K562 (cell line): Measurements from ENCODE around the gene TRIO. TPM values are rescaled to one million over a fixed set of nuclear protein-coding genes. Genes with fewer than 3 reads are reported as not detected.

Source experiments
- ATAC-seq: fragments of 200-7000 bp; cut with Tn5 transposase; 3 replicates; pipeline ENCODE4 v1.9.1; 2020; ENCODE audit warnings: moderate library complexity
- BruUV-seq: library from RNA; stranded (reverse); fragments of 400-500 nt; replicated peaks from 2 replicates; lab custom pipeline; 2021; lab: Mats Ljungman, UMichigan
- CTCF ChIA-PET: fragments of 300-600 bp; formaldehyde crosslinking; extraction: SDS; loops from one replicate; lab custom pipeline; 2021; ENCODE audit warnings: low intra/inter-chr PET ratio; lab: Yijun Ruan, JAX
- POLR2A ChIA-PET: fragments of 300-600, 350-650 bp; sonication (Branson Sonifier 250); formaldehyde crosslinking; extraction: SDS; loops from one replicate; lab custom pipeline; 2021; ENCODE audit warnings: antibody characterized with exemption, inconsistent platforms; lab: Yijun Ruan, JAX
- DNase-seq, 4 experiments: peaks; one replicate each; pipeline versions ENCODE4 v3.0.0 to v3.0.0-alpha.2; 2011 to 2018; ENCODE audit warnings: low spot score in 3 of 4, mixed read lengths in 3 of 4; ENCODE audit errors: extremely low read depth in 1 of 4
- FAIRE-seq: peaks from 2 replicates; lab custom pipeline; 2011; peaks lifted over from hg19 to GRCh38; lab: Jason Lieb, UNC
- H2AFZ ChIP-seq: 2 replicates; pipeline ENCODE4 v1.6.0; 2011; ENCODE audit warnings: low read depth, low read length, control low read depth, inconsistent platforms
- H3K27ac ChIP-seq: fragments of 200-600 bp; 3 replicates; pipeline ENCODE4 v1.8.0; 2011; ENCODE audit warnings: low read depth, mild to moderate bottlenecking, control low read depth, inconsistent platforms, low read length, moderate library complexity, mixed read lengths; ENCODE audit errors: extremely low read depth
- H3K27me3 ChIP-seq, 2 experiments: fragments of 300-600 bp in 1 of 2; 2 replicates in 1 of 2; 3 replicates in 1 of 2; pipeline versions ENCODE4 v1.6.0 to v1.8.0; 2011; ENCODE audit warnings: inconsistent platforms in 2 of 2, low read length in 2 of 2, mild to moderate bottlenecking in 1 of 2, mixed read lengths in 1 of 2, moderate library complexity in 1 of 2; ENCODE audit not compliant: control insufficient read depth in 2 of 2, insufficient read depth in 2 of 2
- H3K36me3 ChIP-seq: fragments of 300-600 bp; 3 replicates; pipeline ENCODE4 v1.8.0; 2011; ENCODE audit warnings: mild to moderate bottlenecking, low read length, inconsistent platforms; ENCODE audit not compliant: control insufficient read depth, insufficient read depth
- H3K4me1 ChIP-seq, 2 experiments: fragments of 200-600 bp in 1 of 2; replicated peaks in 1 of 2; 2 replicates in 1 of 2; 3 replicates in 1 of 2; pipeline versions ENCODE4 v1.5.1 to v1.8.0; 2011; ENCODE audit warnings: inconsistent platforms in 2 of 2, low read length in 2 of 2, mild to moderate bottlenecking in 1 of 2, mixed read lengths in 1 of 2, moderate library complexity in 1 of 2; ENCODE audit not compliant: control insufficient read depth in 2 of 2, insufficient read depth in 2 of 2
- H3K4me2 ChIP-seq: 2 replicates; pipeline ENCODE4 v1.6.1; 2011; ENCODE audit warnings: low read length, control low read depth, inconsistent platforms, mixed read lengths; ENCODE audit not compliant: insufficient read depth
- H3K4me3 ChIP-seq: fragments of 200-600 bp; sonication (generic), shearing (Covaris generic); 2 replicates; pipeline ENCODE4 v1.5.1; 2016; ENCODE audit warnings: control low read depth, inconsistent platforms
- H3K79me2 ChIP-seq: fragments of 200-600 bp; 3 replicates; pipeline ENCODE4 v1.8.0; 2011; ENCODE audit warnings: low read length, inconsistent platforms; ENCODE audit not compliant: control insufficient read depth, insufficient read depth
- H3K9ac ChIP-seq, 2 experiments: 2 replicates each; pipeline versions ENCODE4 v1.6.0 to v1.6.1; 2011; ENCODE audit warnings: low read depth in 2 of 2, low read length in 2 of 2, control low read depth in 1 of 2, inconsistent platforms in 1 of 2, mild to moderate bottlenecking in 1 of 2, mixed read lengths in 1 of 2; ENCODE audit not compliant: insufficient read depth in 1 of 2
- H3K9me1 ChIP-seq: one replicate; pipeline ENCODE4 v1.6.0; 2011; ENCODE audit warnings: inconsistent platforms, mild to moderate bottlenecking, low read length, moderate library complexity; ENCODE audit not compliant: control insufficient read depth, insufficient read depth
- H3K9me3 ChIP-seq: replicated peaks from 2 replicates; pipeline ENCODE4 v1.5.1; 2011; ENCODE audit warnings: low read depth, low read length, inconsistent platforms; ENCODE audit not compliant: control insufficient read depth, insufficient read depth
- H4K20me1 ChIP-seq: replicated peaks from 2 replicates; pipeline ENCODE4 v1.6.1; 2011; ENCODE audit warnings: low read length, inconsistent platforms, mixed read lengths; ENCODE audit not compliant: control insufficient read depth, insufficient read depth
- ATF7 ChIP-seq: fragments of 450-650 bp; IDR thresholded peaks from 2 replicates; pipeline ENCODE4 v1.7.1; 2014; ENCODE audit warnings: mild to moderate bottlenecking, moderate library complexity
- CBX3 ChIP-seq, 2 experiments: IDR thresholded peaks; 1 replicate in 1 of 2; 2 replicates in 1 of 2; pipeline ENCODE4 v1.6.1; 2012; ENCODE audit warnings: inconsistent platforms in 2 of 2, low read length in 2 of 2, borderline replicate concordance in 1 of 2, control low read depth in 1 of 2
- CC2D1A ChIP-seq: fragments of 450-650 bp; IDR thresholded peaks from 2 replicates; pipeline ENCODE4 v1.6.1; 2017; ENCODE audit warnings: mild to moderate bottlenecking
- HCFC1 ChIP-seq: IDR thresholded peaks from 2 replicates; pipeline ENCODE4 v1.6.1; 2012; ENCODE audit warnings: low read depth, low read length, improper control_type of control experiment
- MED1 ChIP-seq: sonication (generic); formaldehyde crosslinking; IDR thresholded peaks from 2 replicates; pipeline ENCODE4 v1.8.1; 2023; ENCODE audit warnings: missing genetic modification reagents, borderline replicate concordance
- MLX ChIP-seq, 2 experiments: fragments of 450-650 bp in 1 of 2; sonication (generic) in 1 of 2; formaldehyde crosslinking; conservative IDR thresholded peaks; 2 replicates each; pipeline versions ENCODE4 v1.4.0 to v1.8.1; 2020 to 2022; ENCODE audit warnings: mild to moderate bottlenecking in 1 of 2, missing genetic modification reagents in 1 of 2
- NFYB ChIP-seq: IDR thresholded peaks from 2 replicates; pipeline ENCODE4 v1.6.1; 2011; ENCODE audit warnings: mild to moderate bottlenecking, moderate library complexity; ENCODE audit not compliant: insufficient read length; ENCODE audit errors: extremely low read depth
- PURB ChIP-seq: sonication (generic); formaldehyde crosslinking; IDR thresholded peaks from 2 replicates; pipeline ENCODE4 v1.9.0; 2021; ENCODE audit warnings: low read depth, mild to moderate bottlenecking, missing genetic modification reagents
- TRIM24 ChIP-seq, 2 experiments: fragments of 450-650 bp; IDR thresholded peaks; 2 replicates each; pipeline ENCODE4 v1.6.1; 2016
- ZKSCAN1 ChIP-seq: fragments of 150-350 bp; IDR thresholded peaks from 2 replicates; pipeline ENCODE4 v1.6.1; 2016; ENCODE audit warnings: low read depth, low read length
- WGBS: fragments of 100-300 bp; shearing (Covaris generic); methylation state at CpG from one replicate; pipeline ENCODE4 v1.1.6; 2016; ENCODE audit warnings: low coverage, mixed read lengths; ENCODE audit not compliant: insufficient coverage; ENCODE audit errors: missing lambda C conversion rate; 5-methylcytosine and 5-hydroxymethylcytosine counted together
- in situ Hi-C: fragments of 300-500 bp; cut with MboI; formaldehyde crosslinking; loops from 4 replicates; pipeline ENCODE4 v1.15.0; 2018; ENCODE audit warnings: inconsistent platforms, mixed read lengths
- intact Hi-C: fragments of 100-400 bp; cut with micrococcal nuclease; formaldehyde crosslinking; loops from 2 replicates; pipeline ENCODE4 v1.14.2; 2022
- polyA plus RNA-seq, 8 experiments: library from polyadenylated mRNA; depleted of rRNA in 4 of 8; stranded (reverse) in 5 of 8; unstranded in 3 of 8; fragments of >200 nt; fragmentation: Nextera tagmentation in 2 of 8; fragmentation: Illumina TruSeq in 1 of 8; extraction: Ambion mirVana in 2 of 8; extraction: Trizol in 1 of 8; gene quantifications; 2 replicates each; pipeline versions ENCODE4 v1.2.1 to v1.2.3, GENCODE V29; 2011 to 2014; ENCODE audit warnings: inconsistent platforms in 1 of 8, missing spikeins in 1 of 8
- total RNA-seq, 7 experiments: library from RNA; depleted of rRNA in 6 of 7; stranded (reverse); fragments of >200 nt in 6 of 7; fragmentation: Illumina TruSeq in 2 of 7; extraction: Trizol in 2 of 7; gene quantifications; 2 replicates each; pipeline versions ENCODE4 v1.2.1 to v1.2.3, GENCODE V29; 2011 to 2021; ENCODE audit warnings: low replicate concordance in 1 of 7
- TF ChIP-seq, protein P1 (sequence below), 2 experiments: fragments of 250-450 bp in 1 of 2; fragments of 450-650 bp in 1 of 2; sonication (Bioruptor Pico) in 1 of 2; IDR thresholded peaks; 2 replicates each; pipeline versions ENCODE4 v1.6.1 to v1.8.0; 2016 to 2021; ENCODE audit warnings: mild to moderate bottlenecking in 2 of 2, moderate library complexity in 2 of 2, missing compliant biosample characterization in 1 of 2, missing genetic modification characterization in 1 of 2
- TF ChIP-seq, protein P2 (sequence below): fragments of 250-450 bp; sonication (Bioruptor Pico); IDR thresholded peaks from 2 replicates; pipeline ENCODE4 v1.4.0; 2020; ENCODE audit warnings: borderline replicate concordance

The TRIO gene
- total and polyA plus RNA-seq, 9 of the 15 experiments (the other 6 are each of a cell fraction or from before 2014, with no cell fraction given) = 0.24 to 5.0 (median 1.1) TPM

GRCh38 chr5:14426521-14426920, 283.4 kb downstream of the TRIO start (continued):
- TF ChIP-seq MLX (CRISPR knock-in tag; conservative IDR thresholded peaks at IDR 0.05) = no peak
- no peak for TF ChIP-seq NFYB
- TF ChIP-seq, all 486 proteins: peak for 0

DNA sequence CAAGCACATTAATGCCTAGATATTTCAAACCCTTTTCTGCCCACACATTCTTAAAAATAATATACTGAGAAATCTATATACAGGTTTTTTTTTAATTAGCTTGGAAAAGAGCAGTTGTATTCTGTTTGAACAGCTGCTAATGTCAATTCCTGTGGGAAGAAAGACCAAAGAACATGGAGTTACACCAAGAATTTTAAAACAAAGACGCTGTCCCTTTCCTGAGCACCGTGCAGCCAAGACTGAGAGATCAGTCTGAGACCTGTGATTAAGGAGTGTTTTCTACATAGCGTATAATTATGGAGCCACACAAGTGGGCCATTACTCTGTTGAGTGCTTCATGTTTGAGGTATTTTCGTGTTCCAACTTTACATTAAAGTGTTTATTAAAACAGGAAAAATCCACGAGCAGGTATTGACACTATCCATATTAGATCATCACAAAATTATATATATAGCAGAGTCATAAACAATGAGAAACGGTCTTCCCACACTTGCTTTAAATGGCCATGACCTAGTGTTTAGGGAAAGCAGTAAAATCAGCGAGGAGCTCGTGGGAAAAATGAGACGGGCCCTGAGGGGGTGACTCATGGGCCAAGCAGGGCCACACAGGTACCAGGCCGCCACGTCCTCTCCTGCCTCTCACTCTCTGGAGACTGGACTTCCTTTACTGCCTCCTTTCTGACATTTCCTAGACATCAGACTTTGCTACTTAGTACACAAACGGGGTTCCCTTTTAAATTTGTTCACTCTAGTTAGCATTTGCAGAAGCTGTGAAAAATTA, 285.4 kb downstream of the TRIO start:
- Histone ChIP-seq H3K79me2 (no peaks in the 10 kb centered on the region), H3K36me3 (no peaks in the 10 kb centered on the region), H3K9me1 (no peaks in the 10 kb centered on the region), H2AFZ (no peak overlapping the region), H3K9ac (no peak overlapping the region), H4K20me1 (peaks cover under 1% of the 10 kb centered on the region; the same call in 1 of the 2 replicates), H3K4me1 (no peaks in the 10 kb centered on the region), H3K9me3 (no peaks in the 10 kb centered on the region; the same call in 1 of the 2 replicates), H3K4me2 (no peak overlapping the region), H3K27me3 (peaks cover 40 to 41% of the 10 kb centered on the region in 2 experiments), H3K27ac (no peak overlapping the region), H3K4me3 (no peak overlapping the region)
- 4% methylated on average over 12 of the region's 12 CpGs for WGBS
- ATAC-seq = no peak
- no peak for FAIRE-seq
- ChIA-PET CTCF (no interaction called here), POLR2A (no interaction called here)
- in situ Hi-C loops = no loop called here
- DNase-seq = no peak
- no TSS peak for BruUV-seq
- TF ChIP-seq, protein P1, sequence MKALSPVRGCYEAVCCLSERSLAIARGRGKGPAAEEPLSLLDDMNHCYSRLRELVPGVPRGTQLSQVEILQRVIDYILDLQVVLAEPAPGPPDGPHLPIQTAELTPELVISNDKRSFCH (CRISPR knock-in tag; IDR thresholded peaks at IDR 0.05) = no peak
- TF ChIP-seq, protein P1 (tag; IDR thresholded peaks at IDR 0.05) = no peak
- TF ChIP-seq ATF7 (no peak), TRIM24 (IDR thresholded peaks at IDR 0.05) (no peak), ZKSCAN1 (no peak), MED1 (no peak), CBX3 (IDR thresholded peaks at IDR 0.05; ENCODE audit: borderline replicate concordance in 1 of 2, low read length in 2 of 2) (no peak), CC2D1A (no peak), PURB (CRISPR knock-in tag) (no peak), HCFC1 (no peak)
- TF ChIP-seq, protein P2, sequence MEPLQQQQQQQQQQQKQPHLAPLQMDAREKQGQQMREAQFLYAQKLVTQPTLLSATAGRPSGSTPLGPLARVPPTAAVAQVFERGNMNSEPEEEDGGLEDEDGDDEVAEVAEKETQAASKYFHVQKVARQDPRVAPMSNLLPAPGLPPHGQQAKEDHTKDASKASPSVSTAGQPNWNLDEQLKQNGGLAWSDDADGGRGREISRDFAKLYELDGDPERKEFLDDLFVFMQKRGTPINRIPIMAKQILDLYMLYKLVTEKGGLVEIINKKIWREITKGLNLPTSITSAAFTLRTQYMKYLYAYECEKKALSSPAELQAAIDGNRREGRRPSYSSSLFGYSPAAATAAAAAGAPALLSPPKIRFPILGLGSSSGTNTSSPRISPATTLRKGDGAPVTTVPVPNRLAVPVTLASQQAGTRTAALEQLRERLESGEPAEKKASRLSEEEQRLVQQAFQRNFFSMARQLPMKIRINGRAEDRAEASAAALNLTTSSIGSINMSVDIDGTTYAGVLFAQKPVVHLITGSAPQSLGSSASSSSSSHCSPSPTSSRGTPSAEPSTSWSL = no peak
- intact Hi-C loops = no loop called here
